Activated CD4-positive, alpha-beta T cell treated with anti-CD3 and anti-CD28 coated beads, Interleukin-2, amount 50 U/mL, for 48 hours (primary cell): Measurements from ENCODE around the gene C10orf67.
A peak's percentile ranks its signal among the peaks of the same experiment; 100 is the strongest.
"Not testable (repeated sequence)": the region's sequence is repeated elsewhere in the genome, so short reads cannot be mapped to it uniquely, and the experiment has no call there.

ENCODE experiments used
- DNase-seq, 2 experiments: peaks; one replicate each; pipeline ENCODE4 v3.0.0-alpha.2; 2020

Gene C10orf67

GRCh38 chr10:23322082-23322481 is 22.5 kb downstream of the C10orf67 start:
- no peak for DNase-seq

DNA sequence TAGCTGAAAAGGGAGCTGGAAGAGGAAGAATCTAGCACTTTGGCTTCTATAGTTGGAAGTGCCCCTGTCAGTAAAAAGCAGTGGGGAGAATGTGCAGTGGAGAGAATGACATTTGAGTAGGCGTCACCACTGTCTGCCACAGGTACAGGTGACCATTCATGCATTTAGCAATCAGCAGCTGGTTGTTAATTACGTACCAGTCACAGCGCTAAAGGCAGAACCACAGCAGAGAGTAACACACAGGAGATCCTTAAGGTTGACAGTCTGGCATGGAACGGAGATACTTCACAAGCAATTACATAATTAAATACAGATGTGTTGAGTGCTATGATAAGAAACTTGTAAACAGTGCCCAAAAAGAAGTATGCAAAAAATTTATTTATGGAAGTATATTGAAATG is 24.8 kb downstream of the C10orf67 start:
- DNase-seq, result no peak

DNA sequence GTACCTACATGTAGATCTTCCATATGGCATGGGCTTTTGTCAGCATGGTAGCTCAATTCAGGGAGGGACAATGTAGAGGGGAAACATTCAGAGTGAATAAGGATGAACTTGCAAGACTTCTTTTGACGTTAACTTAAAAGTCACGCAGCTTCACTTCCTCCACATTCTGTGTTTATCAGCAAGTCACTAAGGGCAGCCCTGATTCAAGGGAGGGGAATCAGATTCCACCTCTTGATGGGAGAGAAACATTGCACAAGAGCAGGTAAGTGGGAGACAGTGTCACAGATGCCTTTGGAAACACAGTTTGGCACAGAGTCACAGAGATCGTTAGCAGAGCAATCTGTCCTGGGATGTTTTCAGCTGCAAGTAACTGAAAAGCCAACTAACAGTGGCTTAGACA is 26.2 kb downstream of the C10orf67 start:
- DNase-seq, result no peak

DNA sequence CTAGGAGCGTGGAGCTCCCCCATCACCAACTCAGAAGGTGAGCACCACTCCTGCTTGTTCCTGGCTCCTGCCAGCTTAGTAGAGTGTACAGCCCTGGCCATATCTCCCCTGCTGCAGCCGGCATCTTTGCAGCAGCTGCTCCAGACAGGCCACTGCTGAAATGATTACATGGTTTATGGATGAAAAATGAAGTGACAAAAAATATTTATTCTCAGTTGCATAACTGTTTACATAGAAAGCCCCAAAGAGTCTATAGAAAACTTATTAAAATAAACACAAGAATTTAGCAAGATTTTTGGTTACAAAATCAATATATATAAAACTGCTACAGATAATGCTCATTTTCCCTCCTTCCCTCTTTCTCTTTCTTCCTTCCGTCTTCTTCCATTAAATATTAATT is 27.2 kb downstream of the C10orf67 start:
- no peak for DNase-seq

DNA sequence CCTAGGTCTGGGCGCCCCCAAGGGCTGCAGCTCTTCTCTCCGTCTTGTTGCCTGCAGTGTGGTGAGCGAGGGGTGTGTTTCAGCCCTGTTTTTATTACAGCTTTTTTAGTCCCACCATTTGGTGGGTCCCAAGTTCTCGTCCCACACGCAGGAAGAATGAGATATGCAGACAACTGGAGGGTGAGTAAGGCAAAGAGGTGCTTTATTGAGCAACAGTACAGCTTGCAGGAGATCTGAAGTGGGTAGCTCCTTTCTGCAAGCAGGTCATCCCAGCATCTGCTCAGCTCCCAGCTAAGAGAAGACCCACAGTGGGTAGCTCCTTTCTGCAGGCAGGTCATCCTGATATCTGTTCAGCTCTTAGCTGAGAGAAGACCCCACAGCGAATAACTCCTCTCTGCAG is 28.2 kb downstream of the C10orf67 start:
- DNase-seq, result no peak

DNA sequence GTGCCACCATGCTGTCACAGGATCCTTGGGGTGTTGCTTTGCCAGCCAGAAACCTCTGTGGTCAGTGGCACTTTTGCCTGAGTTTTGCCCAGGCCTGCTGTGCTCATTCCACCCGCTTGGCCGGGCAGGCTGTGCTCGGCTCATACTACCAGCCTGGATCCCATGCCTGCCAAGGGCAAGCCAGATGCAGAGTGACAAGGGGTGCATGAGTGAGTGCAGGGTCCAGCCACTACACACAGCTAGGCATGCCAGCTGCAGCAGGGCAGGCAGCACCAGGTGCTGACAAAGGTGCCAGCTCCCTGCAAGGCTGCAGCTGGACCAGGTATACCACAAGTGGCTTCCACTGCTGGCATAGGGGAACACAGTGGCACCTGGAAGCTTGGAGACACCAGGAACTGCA is 28.6 kb downstream of the C10orf67 start:
- DNase-seq, result no peak

GRCh38 chr10:23314835-23315239 is 29.8 kb downstream of the C10orf67 start:
- peak; percentile 28 to 54 for DNase-seq

GRCh38 chr10:23311034-23311433 is 33.6 kb downstream of the C10orf67 start:
- no peak for DNase-seq

- no peak for DNase-seq
Measured at GRCh38 chr10:23310404-23310803, 34.2 kb downstream of the C10orf67 start.

DNA sequence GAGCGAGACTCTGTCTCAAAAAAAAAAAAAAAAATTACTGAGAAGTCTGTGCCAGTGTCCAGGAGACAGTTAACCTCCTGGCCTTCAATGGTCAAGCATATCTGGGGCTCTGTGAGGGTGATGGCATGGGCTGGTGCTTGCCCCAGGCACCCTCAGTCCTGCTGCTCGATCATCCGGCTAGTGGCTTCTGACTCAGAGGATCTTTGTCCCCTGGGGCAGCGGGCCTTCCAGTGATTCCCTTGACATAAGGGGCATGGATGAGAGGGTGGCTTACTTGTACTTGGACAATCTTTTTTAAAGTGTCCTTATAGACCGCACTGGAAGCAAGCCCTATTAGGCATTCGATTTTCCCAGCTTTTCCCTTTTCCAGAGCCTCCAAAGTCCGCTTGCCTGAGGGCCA is 44.6 kb downstream of the C10orf67 start:
- DNase-seq, result not testable (repeated sequence)

DNA sequence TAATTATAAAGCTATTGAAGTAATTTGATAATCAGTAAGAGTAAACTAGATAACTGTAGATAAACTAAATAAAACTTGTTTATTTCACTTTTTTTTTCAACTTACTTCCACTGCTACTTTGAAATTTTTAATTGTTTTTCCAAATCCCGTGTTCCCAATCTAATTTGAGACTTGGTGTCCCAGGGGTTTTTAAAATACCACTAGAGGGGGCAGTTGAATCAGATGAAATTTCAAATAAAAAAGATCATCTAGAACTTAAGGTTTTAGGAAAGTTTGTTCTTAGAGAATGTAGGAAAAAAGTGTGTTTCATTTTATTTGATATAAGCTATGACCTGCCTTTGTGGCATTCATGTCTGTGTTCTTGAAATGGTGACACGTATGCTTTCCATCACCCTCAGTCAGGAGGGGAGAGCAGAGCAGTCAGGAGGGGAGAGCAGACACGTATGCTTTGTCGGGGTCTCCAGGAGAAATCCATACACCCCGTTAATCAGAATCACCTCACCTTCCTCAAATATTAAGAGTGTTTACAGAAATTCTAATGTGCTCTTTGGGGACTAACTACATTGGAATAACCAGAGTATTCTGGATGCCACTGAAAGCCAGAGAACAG is 49.9 kb downstream of the C10orf67 start:
- no peak for DNase-seq

GRCh38 chr10:23293973-23294590 is 50.5 kb downstream of the C10orf67 start:
- DNase-seq, result no peak

DNA sequence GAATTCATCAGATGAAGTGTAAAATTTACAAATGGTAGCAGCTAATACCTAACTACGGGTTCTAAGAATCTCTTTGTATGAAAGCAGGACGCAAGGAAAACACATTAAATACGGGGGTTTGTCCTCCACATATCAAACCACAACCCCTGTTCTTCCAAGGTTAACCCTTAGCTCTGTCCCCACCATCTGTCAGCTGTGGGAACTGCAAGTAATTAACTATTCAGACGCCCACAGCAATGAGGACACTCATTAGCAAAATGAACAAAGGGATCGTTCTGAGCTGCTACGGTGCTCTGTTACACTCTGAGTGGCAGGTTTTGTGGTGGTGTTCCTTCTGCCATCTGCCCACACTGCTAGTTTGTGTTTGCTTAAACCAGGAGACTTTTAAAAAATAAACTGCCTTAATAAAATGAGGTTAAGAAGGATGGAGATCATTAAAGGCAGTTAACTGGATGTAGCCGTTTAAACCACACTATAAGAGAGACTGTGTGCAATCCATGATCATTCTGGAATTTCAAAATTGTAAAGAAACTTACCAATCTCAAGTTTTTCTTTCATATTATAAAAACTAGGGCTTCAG is 51.4 kb downstream of the C10orf67 start:
- DNase-seq, result peak; percentile 37 to 53

DNA sequence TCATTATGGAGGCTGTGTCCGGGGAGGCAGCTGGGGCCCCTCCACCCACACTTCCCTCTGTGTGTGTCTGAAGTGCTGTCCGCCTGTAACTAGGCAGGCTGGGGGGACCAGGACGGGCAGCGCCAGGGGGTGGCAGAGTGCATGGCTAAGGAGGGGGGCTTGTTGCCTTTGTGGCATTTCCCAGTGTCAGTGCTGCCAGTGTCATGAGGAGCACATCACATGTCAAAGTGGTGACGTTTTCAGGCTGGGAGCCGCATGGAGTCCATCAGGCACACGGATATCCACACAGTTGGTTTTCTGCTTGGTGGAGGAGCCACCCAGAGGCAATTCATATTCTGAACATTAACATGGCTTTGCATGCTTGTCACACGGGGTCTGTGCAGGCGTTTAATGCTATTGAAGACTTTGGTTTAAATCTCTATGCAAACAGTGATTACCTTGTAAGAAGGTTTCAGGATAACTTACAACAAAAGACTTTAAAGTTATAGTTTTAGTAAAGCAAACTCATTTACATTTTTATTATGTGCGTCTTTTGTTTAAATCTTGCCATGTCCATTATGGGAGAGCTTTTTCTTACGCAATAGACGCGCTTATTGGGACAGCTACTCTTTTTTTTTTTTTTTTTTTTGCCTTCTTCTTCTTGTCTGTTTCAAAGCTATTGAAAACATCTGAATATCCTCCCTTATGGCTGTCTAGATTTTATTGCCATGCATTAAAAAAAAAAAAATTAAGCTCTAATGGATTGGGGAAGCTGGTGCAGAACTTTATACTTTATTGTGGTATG is 52.9 kb downstream of the C10orf67 start:
- no peak for DNase-seq

DNA sequence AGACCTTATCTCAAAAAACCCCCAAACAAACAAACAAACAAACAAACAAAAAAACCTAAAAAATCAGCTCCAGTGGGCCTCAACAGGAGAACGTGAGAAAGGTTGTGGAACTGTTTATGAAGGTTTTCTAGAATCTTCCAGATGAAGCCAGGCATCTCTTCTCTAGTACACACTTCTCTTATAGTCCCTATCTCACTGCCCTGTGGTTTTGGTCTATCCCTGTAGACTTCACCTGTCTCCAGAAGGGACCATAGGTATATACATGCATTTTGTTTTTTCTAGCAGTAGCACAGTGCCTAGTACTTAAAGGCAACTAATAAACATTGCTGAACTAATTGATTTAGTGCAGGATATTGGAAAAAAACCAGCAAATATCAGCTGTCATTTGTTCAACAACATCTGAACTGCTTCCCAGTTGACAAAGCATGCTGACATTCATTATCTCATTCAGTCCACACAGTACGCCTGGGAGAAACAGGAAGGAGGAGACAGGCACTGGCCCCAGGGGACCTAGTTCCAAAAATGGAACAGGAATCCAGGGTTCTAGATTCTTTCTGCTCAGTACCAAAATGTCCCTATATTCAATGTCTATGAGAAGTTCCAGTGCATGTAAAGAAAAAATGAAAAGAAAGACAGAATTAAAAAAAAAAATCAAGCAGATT is 59.8 kb downstream of the C10orf67 start:
- no peak for DNase-seq

DNA sequence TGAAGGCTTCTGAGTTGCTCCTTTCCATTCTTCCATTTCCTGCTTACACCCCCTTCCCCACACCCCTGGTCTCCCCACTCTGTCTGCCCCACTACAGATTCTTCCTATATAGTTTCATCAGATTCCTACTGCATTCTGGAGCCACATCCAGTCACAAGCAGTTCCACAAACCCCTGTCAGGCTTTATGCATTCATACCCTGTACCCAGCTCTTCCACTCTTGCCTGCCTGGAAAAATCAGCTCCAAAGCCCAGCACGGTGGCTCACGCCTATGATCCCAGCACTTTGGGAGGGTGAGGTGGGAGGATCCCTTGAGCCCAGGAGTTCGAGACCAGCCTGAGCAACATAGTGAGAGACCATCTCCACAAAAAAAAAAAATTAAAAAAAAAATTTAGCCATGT is 60.4 kb downstream of the C10orf67 start:
- no peak for DNase-seq

DNA sequence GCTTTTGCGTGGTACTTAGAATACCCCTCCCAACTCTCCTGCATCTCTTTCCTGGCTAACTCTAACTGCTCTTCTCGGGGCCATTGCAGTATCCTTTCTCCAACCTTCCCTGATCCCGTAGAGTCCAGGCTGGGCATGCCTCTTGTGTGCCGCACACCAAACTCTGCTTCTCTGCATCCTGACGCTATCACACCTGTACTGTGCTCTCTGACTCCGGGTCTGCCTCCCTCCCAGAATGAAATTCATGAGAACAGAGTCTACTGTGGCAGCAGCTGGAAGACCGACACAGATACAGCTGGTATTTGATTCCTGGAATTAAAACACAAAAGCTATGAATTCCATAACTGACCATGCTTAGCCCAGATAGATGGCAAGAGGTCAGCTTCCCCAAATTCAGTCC is 60.9 kb downstream of the C10orf67 start:
- no peak for DNase-seq

DNA sequence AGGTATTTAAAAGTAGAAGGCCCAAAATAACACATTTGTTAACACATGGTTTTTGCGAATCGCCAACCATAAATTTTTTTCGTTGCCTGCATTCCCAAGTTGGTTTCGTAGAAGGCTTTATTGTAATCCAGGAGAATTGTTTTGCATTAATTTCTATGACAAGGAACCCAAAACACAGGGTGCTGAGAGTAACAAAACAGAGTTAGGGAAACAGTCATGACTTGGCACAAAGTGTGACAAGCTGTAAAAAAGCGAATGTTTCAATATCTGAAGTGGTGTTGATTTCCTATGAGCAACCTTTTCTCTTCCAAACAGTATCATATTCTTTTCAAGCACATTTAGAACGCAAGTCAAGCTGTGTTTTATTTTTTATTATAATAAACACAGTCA is 63.6 kb downstream of the C10orf67 start:
- no peak for DNase-seq

DNA sequence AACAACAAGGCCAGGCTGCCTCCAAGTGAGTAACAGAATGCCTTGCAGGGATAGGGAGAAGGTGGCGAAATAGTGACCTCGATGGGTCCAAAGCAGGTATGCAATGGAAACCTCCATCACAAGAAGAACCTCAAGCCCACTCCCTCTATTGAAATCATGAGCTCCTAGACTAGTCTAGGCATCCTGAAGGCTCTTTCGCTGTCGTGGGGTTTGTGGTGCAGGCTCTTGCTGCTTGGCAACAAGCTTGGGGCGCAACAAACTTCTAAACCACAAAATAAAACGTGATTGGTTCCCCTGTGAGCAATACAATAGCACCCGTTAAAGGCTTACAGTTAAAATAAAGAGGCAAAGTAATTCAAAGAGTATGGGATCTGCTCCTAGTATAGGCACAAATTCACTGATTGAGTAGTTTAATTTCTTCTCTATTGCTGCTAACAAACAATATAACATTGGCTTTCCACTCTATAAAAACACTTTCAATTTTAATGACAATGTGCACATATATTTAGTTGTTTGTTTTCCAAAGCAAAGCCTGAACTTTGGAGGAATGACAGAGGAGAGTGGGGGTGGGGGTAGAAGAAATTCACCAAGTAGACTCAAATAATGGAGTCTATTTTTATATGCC is 64.1 kb downstream of the C10orf67 start:
- no peak for DNase-seq

DNA sequence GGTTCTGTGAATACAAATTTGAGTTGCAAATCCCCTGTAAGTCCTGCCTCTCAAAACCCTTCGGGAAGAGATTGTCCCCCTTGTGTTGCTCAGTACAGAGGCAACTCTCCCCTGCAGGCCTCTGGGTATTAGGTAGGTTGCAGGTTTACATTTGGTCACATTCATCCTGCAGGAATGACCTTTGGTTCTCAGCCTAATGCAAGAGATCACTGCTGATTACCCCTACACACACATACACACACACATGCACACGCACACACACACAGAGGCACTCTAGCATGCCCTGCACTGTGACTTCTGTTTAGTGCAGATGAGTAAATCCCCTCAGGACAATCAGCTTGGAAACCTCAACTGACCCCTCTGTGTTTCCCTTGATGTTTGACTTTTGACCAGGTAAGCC is 69.2 kb downstream of the C10orf67 start:
- no peak for DNase-seq

GRCh38 chr10:23274179-23274578 is 70.4 kb downstream of the C10orf67 start:
- DNase-seq, result not testable (repeated sequence)

DNA sequence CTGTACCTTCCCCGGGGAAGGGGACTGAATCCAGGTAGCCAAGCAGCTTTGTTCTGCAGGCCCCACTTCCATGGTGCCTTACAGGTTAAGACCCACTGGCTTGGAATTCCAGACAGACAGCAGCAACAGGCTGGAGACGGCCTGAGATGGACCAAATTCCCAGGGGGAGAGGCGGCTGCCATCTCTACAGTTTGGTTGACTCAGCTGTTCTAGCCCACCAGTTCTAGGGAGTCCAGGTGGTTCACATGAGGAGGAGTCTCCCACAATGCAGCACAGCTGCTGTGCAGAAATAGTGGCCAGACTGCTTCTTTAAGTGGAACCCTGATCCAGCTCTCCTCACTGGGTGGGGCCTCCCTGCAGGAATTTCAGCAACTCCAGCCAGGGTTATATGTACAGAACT is 74.1 kb downstream of the C10orf67 start:
- DNase-seq, result no peak
